Measurements from ENCODE around the gene SLC28A3.
A peak's percentile ranks its signal among the peaks of the same experiment; 100 is the strongest.

Gene SLC28A3

DNA sequence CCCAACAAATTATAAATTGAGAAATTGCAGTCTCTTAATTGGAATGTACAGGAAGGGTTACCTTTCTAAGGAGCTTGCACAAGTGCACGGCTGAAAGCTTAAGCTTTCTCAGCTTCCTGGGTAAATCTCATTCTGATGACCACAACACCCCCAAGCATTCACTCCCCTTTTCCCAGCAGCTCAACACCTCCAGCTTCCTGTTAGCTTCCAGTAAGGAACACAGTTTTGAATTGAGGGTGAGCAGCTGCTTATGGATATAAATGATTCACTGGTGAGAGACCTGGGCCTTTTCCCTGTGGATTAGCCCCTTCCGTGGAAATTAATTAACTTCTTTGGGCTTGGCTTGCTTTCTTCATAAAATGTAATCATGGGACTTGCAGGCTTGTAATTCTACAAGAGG is 101.2 kb downstream of the SLC28A3 start:
- DNase-seq: no peak

DNA sequence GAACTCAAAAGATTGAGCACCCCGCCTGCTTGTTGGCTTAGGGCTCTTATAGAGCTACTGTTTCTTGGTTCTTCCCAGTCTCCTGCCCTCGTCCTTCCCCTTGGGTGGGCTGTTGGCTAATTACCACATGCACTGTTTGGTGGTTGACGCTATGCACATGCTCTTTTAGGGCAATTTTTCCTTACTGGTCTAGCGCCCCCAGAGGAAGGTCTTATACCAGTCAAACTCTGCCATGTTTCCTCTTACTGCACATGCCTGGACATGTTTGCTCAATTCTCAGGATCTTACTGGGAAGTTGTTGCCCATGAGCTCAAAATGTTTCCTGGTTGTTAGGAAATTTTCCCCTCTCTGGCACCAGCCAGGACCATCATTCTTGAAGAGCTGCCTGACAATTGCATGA is 101.9 kb downstream of the SLC28A3 start:
- peak in 2 of 4 experiments; percentile 8 to 9 for DNase-seq

DNA sequence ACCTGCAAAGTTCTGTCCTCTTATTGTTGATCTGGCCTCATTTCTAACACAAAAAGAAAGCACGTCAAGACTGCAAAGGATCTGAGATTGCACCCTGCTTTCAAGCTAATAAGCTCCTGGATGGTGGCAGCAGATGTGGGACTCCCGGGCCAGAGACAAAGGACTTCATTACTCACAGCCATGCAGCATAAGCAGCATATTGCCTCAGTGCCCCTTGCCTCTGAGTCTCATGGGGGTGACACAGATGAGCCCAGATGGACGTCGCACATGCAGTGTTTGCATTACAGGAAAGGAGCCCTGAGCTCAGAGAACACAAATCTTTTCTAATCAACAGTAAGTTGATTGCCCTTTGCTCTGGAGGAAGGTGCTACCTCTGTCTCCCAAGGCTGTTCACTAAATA is 105.0 kb downstream of the SLC28A3 start:
- no peak for DNase-seq

DNA sequence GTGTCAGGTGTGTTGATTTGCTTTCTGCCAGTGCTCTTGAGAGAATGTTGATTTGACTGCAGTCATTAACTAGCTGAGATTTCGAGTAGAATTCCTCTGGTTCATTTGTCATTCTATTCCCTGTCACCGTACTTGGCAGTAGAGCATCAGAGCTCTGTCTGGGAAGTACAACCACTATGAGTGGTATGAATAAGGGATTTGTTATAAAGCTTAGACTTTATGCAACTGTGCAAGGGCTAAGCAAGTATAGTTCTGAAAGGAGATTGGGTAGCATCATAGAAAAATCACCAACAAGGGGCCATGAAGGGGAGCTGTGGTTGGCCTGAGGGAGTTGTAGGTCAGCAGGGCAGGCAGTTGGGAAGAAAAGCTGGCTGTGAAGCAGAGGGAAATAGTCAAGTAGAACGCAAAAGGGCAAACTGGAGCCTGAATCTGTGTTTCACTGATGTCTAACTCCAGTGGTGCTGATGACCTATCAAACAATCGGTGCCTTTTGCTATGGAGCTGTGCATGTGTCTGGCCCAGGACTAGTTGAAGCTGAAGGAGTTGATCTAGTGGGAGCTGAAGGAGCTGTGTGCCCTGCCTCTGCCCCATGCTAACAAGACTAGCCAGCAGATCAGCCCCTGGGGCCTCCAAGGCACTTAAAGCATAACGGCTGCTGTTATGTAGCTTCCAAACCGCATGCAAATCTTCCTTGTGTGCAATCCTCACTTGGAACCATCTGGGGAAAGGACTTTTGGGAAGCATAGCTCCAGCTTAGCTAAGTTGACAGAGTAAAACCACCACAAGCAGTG is 110.0 kb downstream of the SLC28A3 start:
- DNase-seq: no peak

DNA sequence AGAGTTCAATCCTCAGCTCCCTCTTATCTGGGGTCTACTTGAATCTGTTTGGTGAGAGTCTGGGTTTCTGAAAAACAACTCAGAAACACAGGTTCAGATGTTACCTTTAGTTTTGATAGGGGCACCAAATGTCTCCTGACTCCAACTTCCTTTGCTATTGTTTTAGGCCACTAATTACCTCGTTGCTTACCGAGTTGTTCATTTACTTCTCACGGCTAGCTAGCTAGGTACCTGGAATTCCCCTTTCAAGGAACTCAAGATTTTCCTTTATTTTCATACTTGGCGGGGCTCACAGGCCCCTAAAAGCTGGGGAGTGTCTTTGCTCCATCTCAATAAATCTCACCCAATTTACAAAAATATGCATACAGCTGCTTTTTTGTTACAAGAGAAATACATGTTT is 111.4 kb downstream of the SLC28A3 start:
- no peak for DNase-seq

DNA sequence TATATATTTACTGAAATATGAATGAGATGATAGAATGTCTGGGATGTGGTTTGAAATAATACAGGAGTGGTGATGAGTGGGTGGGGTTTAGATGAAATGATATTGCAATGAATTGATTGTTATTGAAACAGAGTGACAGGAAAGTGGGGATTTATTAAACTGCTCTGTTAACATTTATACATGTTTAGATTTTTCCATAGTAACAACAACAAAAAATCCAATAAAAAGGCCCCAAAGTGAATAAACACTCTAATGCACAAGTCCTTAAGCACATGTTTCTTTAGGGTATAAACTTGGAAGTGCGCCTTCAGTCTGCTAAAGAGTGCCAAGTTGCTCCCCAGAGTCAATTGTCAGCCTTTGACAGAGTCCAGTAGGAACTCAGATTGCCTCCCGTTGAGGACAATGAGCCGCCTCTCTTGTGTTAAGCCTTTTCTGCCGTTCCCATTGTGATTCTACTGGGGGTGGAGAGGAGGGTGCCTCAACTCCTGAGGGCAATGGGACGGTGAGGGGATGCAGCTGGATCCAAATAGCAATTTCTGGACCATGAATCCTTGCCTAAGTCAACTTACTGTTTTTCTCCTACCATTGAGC is 112.3 kb downstream of the SLC28A3 start:
- no peak for DNase-seq

DNA sequence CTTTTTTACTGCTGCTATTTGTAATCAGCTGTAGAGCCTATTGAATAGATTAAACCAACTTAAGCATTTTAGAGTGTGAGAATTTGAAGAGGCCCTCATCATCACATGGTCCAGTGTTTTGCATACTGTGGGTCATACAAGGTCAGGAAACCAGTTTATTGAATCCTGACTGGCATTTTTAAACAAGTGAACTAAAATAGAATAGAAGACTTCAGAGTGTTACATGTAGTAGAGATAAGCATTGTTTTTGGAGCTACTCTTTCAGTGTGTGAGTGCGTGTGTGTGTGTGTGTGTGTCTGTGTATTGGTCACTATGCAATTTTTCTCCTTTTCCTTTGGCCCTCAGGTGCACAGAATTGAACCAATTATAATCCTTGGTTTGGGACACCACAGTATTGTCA is 114.4 kb downstream of the SLC28A3 start:
- no peak for DNase-seq

All from suppressor macrophage (primary cell).